ENCODE results near the gene HEATR1.
A peak's percentile ranks its signal among the peaks of the same experiment; 100 is the strongest.

HEATR1 gene

GRCh38 chr1:236523704-236524141, 80.6 kb downstream of the HEATR1 start, which contains the start of gene LGALS8 (continued):
- TF ChIP-seq ZNF600 (tag by site-specific recombination; IDR thresholded peaks at IDR 0.05) (peak; percentile 46; the same call in 1 of the 2 replicates), SCRT2 (tag by site-specific recombination; IDR thresholded peaks at IDR 0.05) (peak; percentile 62), SALL2 (tag by site-specific recombination; IDR thresholded peaks at IDR 0.05; ENCODE audit: borderline replicate concordance) (no peak), PRDM4 (tag by site-specific recombination; IDR thresholded peaks at IDR 0.05) (no peak), ZBTB6 (tag by site-specific recombination; IDR thresholded peaks at IDR 0.05) (peak; percentile 69), ZBTB26 (tag by site-specific recombination; optimal IDR thresholded peaks at IDR 0.05) (peak; percentile 73), ZNF146 (tag by site-specific recombination; IDR thresholded peaks at IDR 0.05) (no peak), ZNF639 (tag by site-specific recombination; IDR thresholded peaks at IDR 0.05) (no peak), ZNF692 (tag by site-specific recombination; IDR thresholded peaks at IDR 0.05) (no peak; the same call in 1 of the 2 replicates), ZNF560 (tag by site-specific recombination; IDR thresholded peaks at IDR 0.05; ENCODE audit: borderline replicate concordance) (no peak), ZBTB7A (tag by site-specific recombination; IDR thresholded peaks at IDR 0.05; ENCODE audit: low read depth) (no peak; the same call in 1 of the 2 replicates), GLI2 (tag by site-specific recombination; IDR thresholded peaks at IDR 0.05; ENCODE audit: borderline replicate concordance, low read depth) (no peak), GLIS1 (tag by site-specific recombination; IDR thresholded peaks at IDR 0.05) (peak; percentile 76), ZNF280D (tag by site-specific recombination; IDR thresholded peaks at IDR 0.05) (no peak), ZXDB (tag by site-specific recombination; IDR thresholded peaks at IDR 0.05) (peak; percentile 74), RBAK (tag by site-specific recombination; IDR thresholded peaks at IDR 0.05) (no peak), ZNF704 (tag by site-specific recombination; IDR thresholded peaks at IDR 0.05) (no peak), MZF1 (tag by site-specific recombination; IDR thresholded peaks at IDR 0.05; ENCODE audit: borderline replicate concordance) (no peak), ZNF404 (tag by site-specific recombination; IDR thresholded peaks at IDR 0.05) (no peak), ZSCAN23 (tag by site-specific recombination; IDR thresholded peaks at IDR 0.05) (no peak), ELK4 (IDR thresholded peaks at IDR 0.05; ENCODE audit: borderline replicate concordance, low read depth, low read length) (no peak), ZBTB21 (tag by site-specific recombination; IDR thresholded peaks at IDR 0.05) (no peak; the same call in 1 of the 2 replicates), ZNF24 (tag by site-specific recombination; IDR thresholded peaks at IDR 0.05) (no peak), ZNF76 (tag by site-specific recombination; IDR thresholded peaks at IDR 0.05; ENCODE audit: borderline replicate concordance, low read depth) (no peak), TCF7L2 (IDR thresholded peaks at IDR 0.05; ENCODE audit: borderline replicate concordance, low read depth, low read length) (no peak), ZNF211 (tag by site-specific recombination; IDR thresholded peaks at IDR 0.05; ENCODE audit: low read depth) (no peak), ZNF433 (tag by site-specific recombination; IDR thresholded peaks at IDR 0.05; ENCODE audit: low read depth) (no peak)

All from HEK293 (cell line).